HG02678 (cell line): Measurements from ENCODE around the gene KAT7.
"Not testable (repeated sequence)": the region's sequence is repeated elsewhere in the genome, so short reads cannot be mapped to it uniquely, and the experiment has no call there.

Source experiments
- ATAC-seq: cut with Tn5 transposase; IDR thresholded peaks from one replicate; pipeline ENCODE4 v1.9.1; 2021; ENCODE audit warnings: mild to moderate bottlenecking, moderate library complexity; ENCODE audit not compliant: unreplicated experiment

The KAT7 gene

GRCh38 chr17:49798182-49798581 lies 9.7 kb downstream of the KAT7 start:
- no peak for ATAC-seq

GRCh38 chr17:49798738-49799137 lies 10.3 kb downstream of the KAT7 start:
- no peak for ATAC-seq

GRCh38 chr17:49809056-49809455 lies 20.6 kb downstream of the KAT7 start:
- no peak for ATAC-seq

GRCh38 chr17:49814781-49815529 lies 26.5 kb downstream of the KAT7 start:
- no peak for ATAC-seq

- no peak for ATAC-seq
Measured at GRCh38 chr17:49815761-49816281, 27.3 kb downstream of the KAT7 start.

GRCh38 chr17:49817993-49818392 lies 29.5 kb downstream of the KAT7 start:
- no peak for ATAC-seq

- ATAC-seq = no peak
Measured at GRCh38 chr17:49819138-49819537, 30.7 kb downstream of the KAT7 start.

GRCh38 chr17:49819651-49820050 lies 31.2 kb downstream of the KAT7 start:
- no peak for ATAC-seq

GRCh38 chr17:49820773-49821172 lies 32.3 kb downstream of the KAT7 start:
- no peak for ATAC-seq

GRCh38 chr17:49821466-49821865 lies 33.0 kb downstream of the KAT7 start:
- ATAC-seq = no peak

GRCh38 chr17:49821916-49822315 lies 33.4 kb downstream of the KAT7 start:
- no peak for ATAC-seq

- no peak for ATAC-seq
Measured at GRCh38 chr17:49822829-49823228, 34.3 kb downstream of the KAT7 start.

GRCh38 chr17:49823614-49824013 lies 35.1 kb downstream of the KAT7 start:
- ATAC-seq = no peak

GRCh38 chr17:49825645-49826044 lies 37.2 kb downstream of the KAT7 start:
- ATAC-seq = no peak

- not testable (repeated sequence) for ATAC-seq
Measured at GRCh38 chr17:49828325-49828724, 39.8 kb downstream of the KAT7 start.

- no peak for ATAC-seq
Measured at GRCh38 chr17:49829026-49829425, 40.5 kb downstream of the KAT7 start.

- ATAC-seq = no peak
Measured at GRCh38 chr17:49830605-49831004, 42.1 kb downstream of the KAT7 start.

- ATAC-seq = no peak
Measured at GRCh38 chr17:49832840-49833599, 44.5 kb downstream of the KAT7 start.

- ATAC-seq = no peak
Measured at GRCh38 chr17:49834118-49834743, 45.8 kb downstream of the KAT7 start.

GRCh38 chr17:49835472-49835871 lies 47.0 kb downstream of the KAT7 start:
- no peak for ATAC-seq
